ENCODE results near the gene TMOD2.

DNA sequence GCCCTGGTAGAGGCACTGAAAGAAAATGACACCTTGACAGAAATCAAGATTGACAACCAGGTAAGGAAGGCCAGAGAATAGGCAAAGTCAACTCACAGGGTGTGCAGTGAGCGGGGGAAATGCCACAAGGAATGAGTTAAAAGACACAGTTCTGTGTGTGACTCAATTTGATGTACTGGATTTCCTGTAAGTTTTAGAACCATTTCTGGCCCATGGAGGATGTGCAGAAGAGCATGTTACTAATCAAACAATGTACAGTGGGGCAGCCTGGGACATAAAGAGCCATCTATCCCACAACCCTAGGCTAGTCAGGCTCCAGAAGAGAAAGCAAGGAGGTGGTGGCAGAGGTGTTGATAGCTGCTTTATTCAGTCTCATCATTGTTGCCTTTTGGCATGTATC, 46.9 kb downstream of the TMOD2 start:
- TF ChIP-seq, protein P1, sequence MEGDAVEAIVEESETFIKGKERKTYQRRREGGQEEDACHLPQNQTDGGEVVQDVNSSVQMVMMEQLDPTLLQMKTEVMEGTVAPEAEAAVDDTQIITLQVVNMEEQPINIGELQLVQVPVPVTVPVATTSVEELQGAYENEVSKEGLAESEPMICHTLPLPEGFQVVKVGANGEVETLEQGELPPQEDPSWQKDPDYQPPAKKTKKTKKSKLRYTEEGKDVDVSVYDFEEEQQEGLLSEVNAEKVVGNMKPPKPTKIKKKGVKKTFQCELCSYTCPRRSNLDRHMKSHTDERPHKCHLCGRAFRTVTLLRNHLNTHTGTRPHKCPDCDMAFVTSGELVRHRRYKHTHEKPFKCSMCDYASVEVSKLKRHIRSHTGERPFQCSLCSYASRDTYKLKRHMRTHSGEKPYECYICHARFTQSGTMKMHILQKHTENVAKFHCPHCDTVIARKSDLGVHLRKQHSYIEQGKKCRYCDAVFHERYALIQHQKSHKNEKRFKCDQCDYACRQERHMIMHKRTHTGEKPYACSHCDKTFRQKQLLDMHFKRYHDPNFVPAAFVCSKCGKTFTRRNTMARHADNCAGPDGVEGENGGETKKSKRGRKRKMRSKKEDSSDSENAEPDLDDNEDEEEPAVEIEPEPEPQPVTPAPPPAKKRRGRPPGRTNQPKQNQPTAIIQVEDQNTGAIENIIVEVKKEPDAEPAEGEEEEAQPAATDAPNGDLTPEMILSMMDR (IDR thresholded peaks at IDR 0.05): no peak
- TF ChIP-seq POLR2A (IDR thresholded peaks at IDR 0.05): no peak
